GM13977 (cell line): ENCODE data around the gene ANXA10.

Experiments used
- DNase-seq: peaks from one replicate; pipeline ENCODE4 v3.0.0; 2012; ENCODE audit warnings: low spot score
- in situ Hi-C: fragments of 300-500 bp; cut with MboI; formaldehyde crosslinking; loops from one replicate; pipeline ENCODE4 v1.12.0; 2022; ENCODE audit warnings: low sequenced_read_pairs, low pct_unique_long_range_greater_than_20kb, mixed read lengths, inconsistent platforms; ENCODE audit not compliant: unreplicated experiment
- TF ChIP-seq, protein P1 (sequence below): IDR thresholded peaks from 2 replicates; pipeline ENCODE4 v1.5.1; 2012; ENCODE audit warnings: mild to moderate bottlenecking, control low read depth; ENCODE audit not compliant: insufficient read depth; ENCODE audit errors: extremely low read depth, missing control alignments

ANXA10 gene, protein sequence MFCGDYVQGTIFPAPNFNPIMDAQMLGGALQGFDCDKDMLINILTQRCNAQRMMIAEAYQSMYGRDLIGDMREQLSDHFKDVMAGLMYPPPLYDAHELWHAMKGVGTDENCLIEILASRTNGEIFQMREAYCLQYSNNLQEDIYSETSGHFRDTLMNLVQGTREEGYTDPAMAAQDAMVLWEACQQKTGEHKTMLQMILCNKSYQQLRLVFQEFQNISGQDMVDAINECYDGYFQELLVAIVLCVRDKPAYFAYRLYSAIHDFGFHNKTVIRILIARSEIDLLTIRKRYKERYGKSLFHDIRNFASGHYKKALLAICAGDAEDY

DNA sequence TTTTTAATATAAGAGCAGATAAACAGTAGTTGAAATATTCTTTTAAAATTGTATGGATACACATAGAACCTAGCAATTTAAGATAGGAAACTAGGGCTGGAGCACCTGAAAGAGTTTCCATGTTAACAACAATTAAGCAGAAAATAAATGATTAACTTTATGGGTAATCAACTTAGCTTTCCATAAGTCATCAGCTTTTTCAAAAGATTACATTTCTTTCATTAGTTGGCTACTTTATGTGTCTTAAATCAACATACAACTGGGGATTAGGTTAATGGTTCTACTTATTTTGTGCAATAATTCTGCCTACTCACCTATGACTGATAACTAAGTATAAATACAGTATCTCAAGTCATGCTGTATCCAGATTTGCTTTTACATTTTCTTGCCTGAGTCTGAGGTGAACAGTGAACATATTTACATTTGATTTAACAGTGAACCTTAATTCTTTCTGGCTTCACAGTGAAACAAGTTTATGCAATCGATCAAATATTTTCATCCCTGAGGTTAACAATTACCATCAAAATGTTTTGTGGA, at the start of gene ANXA10:
Gene ANXA10 (plus strand): TSS at position 362 of the 537 bp plus-strand sequence. CDS start 164 bp downstream, at position 526.
- DNase-seq = no peak
- in situ Hi-C loops = no loop called here
- TF ChIP-seq, protein P1, sequence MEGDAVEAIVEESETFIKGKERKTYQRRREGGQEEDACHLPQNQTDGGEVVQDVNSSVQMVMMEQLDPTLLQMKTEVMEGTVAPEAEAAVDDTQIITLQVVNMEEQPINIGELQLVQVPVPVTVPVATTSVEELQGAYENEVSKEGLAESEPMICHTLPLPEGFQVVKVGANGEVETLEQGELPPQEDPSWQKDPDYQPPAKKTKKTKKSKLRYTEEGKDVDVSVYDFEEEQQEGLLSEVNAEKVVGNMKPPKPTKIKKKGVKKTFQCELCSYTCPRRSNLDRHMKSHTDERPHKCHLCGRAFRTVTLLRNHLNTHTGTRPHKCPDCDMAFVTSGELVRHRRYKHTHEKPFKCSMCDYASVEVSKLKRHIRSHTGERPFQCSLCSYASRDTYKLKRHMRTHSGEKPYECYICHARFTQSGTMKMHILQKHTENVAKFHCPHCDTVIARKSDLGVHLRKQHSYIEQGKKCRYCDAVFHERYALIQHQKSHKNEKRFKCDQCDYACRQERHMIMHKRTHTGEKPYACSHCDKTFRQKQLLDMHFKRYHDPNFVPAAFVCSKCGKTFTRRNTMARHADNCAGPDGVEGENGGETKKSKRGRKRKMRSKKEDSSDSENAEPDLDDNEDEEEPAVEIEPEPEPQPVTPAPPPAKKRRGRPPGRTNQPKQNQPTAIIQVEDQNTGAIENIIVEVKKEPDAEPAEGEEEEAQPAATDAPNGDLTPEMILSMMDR = no peak

DNA sequence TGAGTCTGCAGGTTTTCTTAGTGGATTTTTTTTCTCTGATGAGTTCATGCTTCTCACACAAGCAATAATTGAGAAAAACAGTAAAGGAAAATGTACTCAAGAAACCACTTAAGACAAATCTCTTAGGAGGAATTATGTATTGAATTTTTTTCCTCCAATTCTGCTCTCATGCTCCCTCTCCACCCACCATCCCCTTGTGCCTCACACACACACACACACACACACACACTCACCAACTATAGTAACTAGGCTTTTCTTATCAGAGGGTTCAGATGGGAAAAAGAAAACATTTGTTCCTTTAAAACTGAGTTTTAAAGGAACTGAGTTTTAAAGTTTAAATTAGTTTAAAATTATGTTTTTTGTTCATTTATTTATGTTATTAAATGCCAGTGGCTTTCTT, 47.0 kb upstream of the ANXA10 start:
- TF ChIP-seq, protein P1 = no peak
- no peak for DNase-seq
- in situ Hi-C loops = no loop called here

DNA sequence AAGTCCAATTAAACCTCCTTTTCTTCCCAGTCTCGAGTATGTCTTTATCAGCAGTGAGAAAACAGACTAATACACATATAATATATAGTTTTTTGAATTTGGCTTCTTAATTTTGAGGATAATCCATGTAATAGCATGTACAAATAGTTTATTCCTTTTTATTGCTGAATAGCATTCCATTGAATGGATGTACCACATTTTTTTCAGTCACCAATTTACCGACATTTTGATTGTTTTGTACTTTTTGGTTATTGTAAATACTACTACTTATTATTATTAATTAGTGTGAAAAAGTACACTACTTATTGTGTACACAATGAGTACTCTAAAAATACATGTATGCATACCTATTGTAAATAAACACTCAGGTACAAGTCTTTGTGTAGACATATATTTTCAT, 42.3 kb upstream of the ANXA10 start:
- in situ Hi-C loops = no loop called here
- no peak for DNase-seq
- TF ChIP-seq, protein P1 = no peak

DNA sequence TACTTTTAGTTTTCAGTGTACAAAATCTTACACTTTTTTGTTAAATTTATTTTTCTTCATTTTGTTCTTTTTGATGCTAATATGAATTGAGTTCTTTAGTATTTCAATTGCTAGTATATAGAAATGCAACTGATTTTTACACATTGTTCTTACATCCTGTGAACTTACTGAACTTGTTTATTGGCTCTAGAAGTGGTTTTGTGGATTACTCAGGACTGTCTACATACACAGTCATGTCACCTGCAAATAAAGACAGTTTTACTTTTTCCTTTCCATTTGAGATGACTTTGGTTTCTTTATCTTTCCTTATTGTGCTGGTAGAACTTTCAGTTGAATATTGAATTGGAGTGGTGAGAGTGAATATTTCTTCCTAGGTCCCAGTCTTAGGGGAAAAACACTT, 40.8 kb upstream of the ANXA10 start:
- TF ChIP-seq, protein P1 = no peak
- in situ Hi-C loops = no loop called here
- no peak for DNase-seq

DNA sequence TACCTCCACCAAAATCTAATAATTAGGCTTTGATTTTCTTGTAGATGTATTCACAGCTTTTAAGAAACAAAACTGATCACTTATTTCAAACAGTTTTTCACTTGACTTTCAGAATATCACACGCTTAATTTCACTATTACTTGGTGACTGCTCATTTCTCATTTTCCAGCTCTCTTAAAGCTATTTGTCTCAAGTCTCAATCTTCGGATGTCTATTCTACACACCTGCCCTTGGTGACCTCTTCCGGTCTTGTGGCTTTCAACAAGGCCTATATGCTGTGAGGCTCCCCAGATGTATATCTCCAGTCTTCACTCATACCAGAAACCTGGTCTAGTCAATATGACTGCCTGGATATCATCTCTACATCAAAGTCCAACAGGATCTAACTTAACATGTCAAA, 34.9 kb upstream of the ANXA10 start:
- in situ Hi-C loops = no loop called here

DNA sequence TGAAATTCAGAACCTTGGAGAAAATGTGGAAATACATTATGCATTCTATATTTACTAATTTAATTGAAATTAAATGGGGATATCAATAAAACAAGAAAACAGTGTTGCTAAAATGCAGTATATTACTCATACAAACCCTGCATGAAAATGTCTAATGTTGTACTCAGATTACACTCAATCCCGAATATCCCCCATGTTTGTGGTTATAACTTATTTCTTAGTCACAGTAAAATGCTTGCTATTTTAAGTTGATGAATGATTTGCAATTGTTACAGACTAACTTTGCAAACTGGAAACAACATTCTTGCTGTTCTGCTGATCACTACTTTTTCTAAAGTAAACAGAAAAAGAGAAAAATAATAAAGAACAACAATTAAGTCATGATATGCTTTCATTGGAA, 33.1 kb upstream of the ANXA10 start:
- DNase-seq = no peak
- in situ Hi-C loops = no loop called here
- TF ChIP-seq, protein P1 = no peak

More for the DNA sequence above, 34.9 kb upstream of the ANXA10 start:
- TF ChIP-seq, protein P1 = no peak
- DNase-seq = no peak
